NCI-H1436 (cell line): ENCODE results near the gene ZNF396.

Experiments
- DNase-seq: peaks from one replicate; lab custom pipeline; 2025; lab: John Stamatoyannopoulos, UW

ZNF396 gene

DNA sequence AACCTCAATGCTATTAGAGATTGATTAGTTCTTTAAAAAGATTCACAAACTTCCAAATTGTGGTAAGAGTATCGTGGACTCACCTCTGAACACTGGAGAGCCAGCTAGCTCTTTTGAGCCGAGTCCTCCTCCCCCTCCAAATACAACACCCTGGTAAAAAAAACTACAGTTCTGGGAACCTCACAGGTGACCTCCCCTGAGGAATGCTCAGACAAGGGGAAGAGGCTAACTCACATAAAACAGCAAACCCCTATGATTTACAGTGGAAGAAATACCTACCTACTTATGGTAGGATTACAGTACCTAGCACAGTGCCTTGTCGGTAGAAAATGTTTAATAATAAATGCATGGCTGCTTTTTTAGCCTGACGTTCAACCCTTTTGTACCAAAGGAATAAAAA, 41.3 kb downstream of the ZNF396 start:
- no peak for DNase-seq

DNA sequence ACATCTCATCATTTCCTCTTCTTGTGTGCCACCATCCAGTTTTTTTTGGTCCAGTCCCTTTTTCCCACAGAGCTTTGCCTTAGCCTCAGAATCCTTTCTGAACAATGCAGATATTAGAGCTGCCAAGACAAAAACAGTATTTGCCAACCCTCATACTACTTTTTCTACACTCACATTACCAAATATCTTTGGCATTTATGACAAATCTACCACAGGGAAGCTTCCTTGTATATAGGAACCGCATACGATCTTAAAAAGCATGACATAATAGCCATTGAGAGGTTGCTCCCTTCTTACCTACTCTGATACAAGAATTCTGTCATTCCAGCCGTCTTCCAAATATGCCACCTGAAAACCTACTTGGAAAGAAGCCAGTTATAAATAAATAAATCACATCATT, 42.3 kb downstream of the ZNF396 start:
- DNase-seq = no peak

DNA sequence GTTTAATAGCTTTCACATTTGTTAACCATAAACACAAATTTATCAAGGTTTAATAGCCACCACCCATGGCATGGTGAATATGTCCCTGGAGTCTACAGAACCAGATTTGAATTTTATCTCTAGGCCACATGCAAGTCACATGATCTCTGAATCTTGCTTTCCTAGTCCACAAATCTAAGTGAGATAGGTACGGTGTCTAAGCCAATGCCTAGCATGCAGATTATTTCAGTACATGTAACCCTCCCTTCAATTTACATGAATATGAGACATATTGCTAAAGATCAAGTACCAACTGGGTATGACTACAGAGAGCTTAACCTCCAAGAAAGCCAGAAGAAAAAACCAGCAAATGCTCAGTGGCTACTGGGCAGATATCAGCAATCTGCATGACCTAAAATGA, 42.9 kb downstream of the ZNF396 start:
- no peak for DNase-seq

DNA sequence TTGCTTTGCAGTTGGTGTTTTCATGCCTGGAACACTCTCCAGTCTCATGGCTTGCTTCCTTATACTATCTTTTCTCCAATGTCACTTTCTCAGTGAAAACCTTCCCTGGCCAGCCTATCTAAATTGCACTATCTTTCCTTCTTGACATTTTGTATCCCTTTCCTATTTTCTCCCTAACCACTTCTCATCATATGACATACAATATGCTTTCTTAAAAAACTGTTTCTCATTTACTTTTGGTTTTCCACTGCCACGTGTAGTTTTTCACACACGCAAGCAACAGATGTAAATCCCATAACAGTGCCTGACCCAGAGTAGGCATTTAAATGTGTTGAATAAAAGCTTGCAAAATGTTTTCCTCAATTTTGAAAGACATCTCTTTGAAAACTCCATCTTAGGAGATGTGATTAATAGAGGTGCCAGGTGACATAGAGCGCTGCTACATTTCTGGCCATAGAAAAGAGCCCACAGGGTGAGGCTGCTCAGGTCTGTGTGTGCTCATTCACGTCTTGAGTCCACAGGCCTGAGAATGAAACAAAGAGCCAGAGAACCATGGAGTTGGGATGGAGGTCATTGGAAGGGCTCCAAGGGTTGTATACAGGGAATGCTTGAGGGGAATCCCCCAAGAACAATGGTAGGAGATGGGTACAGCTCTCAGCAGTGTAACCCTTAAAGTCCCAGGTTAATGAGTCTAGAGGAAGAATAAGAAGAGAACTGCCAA, 45.6 kb downstream of the ZNF396 start:
- DNase-seq = no peak

DNA sequence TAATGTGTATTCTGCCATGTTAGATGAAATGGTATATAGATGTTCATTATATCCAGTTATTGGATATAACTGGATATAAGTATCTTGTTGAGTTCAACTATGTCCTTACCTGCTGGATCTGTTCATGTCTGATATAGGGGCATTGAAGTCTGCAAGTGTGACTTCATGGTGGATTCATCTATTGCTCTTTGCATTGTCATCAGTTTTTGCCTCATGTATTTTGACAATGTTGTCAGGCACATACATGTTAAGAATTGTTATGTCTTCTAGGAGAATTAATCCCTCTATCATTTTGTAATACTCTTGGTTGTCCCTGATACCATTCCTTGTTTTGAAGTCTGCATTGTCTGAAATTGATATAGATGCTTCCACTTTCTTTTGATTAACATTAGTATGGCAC, 48.3 kb downstream of the ZNF396 start:
- no peak for DNase-seq

DNA sequence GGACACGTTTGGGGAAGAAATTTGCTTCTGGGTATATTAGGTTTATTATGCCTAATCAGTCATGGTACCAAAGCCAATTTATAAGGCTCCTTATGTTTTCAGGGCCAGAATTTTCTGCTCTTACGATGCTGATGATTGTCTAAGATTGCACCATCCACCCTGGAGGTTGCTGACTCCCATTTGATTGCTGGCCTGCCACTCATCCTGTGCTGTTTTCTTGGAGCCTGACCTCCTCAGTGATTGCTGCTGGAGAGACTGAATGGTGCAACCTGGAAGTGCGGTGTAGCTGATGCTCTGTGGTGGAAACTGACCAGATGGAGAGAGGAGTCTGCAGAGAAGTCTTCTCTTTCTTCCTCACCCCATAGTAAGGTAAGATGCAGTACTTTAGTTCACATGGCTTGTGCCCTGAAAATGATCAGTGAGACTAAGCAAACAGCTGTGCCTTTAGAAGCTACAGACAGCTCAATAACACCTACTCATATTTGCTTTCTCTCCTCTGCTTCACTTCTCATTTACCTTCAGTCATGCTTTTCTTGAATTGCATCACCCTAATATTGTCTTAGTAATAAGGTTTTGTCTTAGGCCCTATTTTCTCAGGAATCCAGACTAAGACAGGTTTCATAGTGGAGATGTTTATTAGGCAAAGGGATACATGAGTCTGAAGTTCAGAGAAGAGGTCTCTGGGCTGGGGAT, 50.3 kb downstream of the ZNF396 start:
- DNase-seq = no peak

DNA sequence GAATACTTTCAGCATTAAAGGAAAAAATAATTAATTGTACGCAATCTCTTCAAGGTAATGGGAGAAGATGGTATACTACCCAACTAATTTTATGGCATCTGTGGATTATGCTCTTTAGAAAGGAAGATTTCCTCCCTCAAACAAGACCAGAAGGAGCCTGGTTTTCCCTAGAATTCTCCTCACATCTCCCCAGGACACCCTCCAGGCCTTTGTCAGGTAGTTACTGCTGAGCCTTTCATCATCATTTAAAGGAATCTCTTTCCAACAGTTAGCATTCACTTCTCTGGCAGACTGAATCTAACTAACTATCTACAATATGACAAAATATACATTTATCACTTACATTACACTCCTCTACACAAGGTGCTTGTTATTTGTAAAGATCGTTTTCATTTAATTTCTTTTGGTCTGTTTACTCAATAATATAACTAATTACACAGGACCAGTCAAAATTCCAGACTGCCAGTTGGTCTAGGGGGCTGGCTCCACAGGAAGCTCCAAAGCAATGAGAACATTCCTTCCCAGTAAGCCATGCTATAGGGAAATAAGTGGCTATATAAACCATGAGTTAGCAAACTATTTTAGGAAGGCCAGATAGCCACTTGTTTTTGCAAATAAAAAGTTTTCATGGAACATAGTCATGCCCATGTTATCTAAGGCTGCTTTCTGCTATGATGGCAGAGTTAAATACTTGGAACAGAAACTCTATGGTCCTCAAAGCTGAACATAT, 52.0 kb downstream of the ZNF396 start:
- no peak for DNase-seq

DNA sequence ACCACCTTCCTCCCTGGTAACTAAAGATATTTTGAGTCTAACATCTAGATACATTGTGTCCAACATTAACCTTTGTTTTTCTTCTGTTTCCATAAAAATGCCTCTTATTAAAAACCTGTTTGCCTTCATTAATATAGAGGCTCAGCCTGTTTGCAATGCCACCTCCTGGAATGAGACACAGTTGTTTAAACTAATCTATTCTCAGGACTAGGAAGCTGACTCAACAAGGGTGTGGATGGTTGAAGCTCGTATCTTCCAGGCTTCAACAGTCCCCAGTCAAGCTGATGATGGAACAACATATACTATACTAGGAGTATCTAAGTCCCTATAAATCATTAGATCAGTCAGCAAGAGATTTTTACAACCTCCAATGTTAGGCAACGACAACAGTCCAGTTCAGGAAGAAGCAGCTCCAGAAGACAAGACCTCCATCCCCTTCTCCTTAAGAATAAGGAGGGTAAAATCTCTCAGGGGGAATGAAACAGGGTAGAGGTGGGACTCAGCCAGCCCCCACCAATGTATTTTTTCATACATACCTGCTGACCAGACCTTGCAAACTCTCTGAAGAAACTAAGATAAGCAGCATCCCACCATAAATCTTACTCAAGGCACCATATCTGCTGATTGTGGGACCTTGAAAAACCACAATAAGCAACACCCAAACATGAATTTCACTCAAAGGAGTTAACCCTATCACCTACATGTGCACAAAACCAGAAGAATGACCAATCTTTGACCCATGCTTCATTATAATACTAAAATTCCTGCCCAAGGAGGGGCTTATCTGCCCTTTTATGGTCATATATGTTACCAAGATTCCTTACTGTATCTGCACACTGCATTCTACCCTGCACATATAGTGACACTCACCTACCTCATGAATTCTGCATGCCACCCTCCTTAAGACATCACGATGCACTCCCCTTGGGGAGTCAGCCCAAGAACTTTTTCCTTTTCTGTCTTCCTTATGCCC, 54.4 kb downstream of the ZNF396 start:
- no peak for DNase-seq
